ENCODE measurements around the gene LRMDA.

LRMDA gene

DNA sequence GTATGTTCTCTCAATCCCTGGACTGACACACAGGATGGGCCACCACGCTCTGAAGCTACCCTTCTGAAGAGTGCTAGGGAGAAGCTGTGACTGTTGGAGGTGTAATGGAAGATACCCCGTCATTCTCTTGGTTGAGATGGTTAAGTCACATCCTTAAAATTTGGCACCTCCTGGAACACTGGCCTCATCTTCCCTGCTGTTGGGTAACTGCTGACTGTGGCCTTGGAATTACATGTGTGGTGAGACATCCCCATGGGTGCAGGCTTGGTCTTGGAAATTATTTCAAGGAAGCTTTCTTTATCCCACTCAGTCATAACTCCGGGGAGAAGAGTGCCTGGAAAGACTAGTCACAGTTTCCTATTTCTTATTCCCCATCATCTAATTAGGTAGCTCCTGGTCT, 62.0 kb downstream of the LRMDA start:
- no peak for TF ChIP-seq EZH2 (IDR thresholded peaks at IDR 0.05; ENCODE audit: borderline replicate concordance, low read depth, low read length, severe bottlenecking)
- TF ChIP-seq, protein P1, sequence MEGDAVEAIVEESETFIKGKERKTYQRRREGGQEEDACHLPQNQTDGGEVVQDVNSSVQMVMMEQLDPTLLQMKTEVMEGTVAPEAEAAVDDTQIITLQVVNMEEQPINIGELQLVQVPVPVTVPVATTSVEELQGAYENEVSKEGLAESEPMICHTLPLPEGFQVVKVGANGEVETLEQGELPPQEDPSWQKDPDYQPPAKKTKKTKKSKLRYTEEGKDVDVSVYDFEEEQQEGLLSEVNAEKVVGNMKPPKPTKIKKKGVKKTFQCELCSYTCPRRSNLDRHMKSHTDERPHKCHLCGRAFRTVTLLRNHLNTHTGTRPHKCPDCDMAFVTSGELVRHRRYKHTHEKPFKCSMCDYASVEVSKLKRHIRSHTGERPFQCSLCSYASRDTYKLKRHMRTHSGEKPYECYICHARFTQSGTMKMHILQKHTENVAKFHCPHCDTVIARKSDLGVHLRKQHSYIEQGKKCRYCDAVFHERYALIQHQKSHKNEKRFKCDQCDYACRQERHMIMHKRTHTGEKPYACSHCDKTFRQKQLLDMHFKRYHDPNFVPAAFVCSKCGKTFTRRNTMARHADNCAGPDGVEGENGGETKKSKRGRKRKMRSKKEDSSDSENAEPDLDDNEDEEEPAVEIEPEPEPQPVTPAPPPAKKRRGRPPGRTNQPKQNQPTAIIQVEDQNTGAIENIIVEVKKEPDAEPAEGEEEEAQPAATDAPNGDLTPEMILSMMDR (IDR thresholded peaks at IDR 0.05; ENCODE audit: borderline replicate concordance, extremely low read depth, low read length, poor library complexity, severe bottlenecking), result no peak
- H3K4me2 ChIP-seq (ENCODE audit: insufficient read depth, low read length), result no peak overlapping the region
- DNase-seq (no peak), ATAC-seq (ENCODE audit: insufficient read depth, low read depth) (no peak)
- peaks cover 10% of the 10 kb centered on the region for H3K27me3 ChIP-seq (ENCODE audit: insufficient read depth, low read length, poor library complexity)
- H3K9ac ChIP-seq (ENCODE audit: low read depth, low read length), result no peak overlapping the region
- no peaks in the 10 kb centered on the region for H3K36me3 ChIP-seq (ENCODE audit: insufficient read depth, low read length)
- no peaks in the 10 kb centered on the region for H3K9me3 ChIP-seq (ENCODE audit: insufficient read depth, low read length, severe bottlenecking)
- H3K4me3 ChIP-seq (ENCODE audit: low read depth in 1 of 2, low read length in 2 of 2), result no peak overlapping the region
- H4K20me1 ChIP-seq (ENCODE audit: insufficient read depth, low read length), result no peaks in the 10 kb centered on the region
- no peaks in the 10 kb centered on the region for H3K4me1 ChIP-seq (ENCODE audit: insufficient read depth, low read length)
- H3K27ac ChIP-seq (ENCODE audit: low read length), result no peak overlapping the region
- no peak overlapping the region for H2AFZ ChIP-seq (ENCODE audit: low read depth, low read length)
- H3K79me2 ChIP-seq (ENCODE audit: insufficient read depth, low read length), result no peaks in the 10 kb centered on the region

- Histone ChIP-seq H3K4me2 (ENCODE audit: insufficient read depth, low read length) (no peak overlapping the region), H2AFZ (ENCODE audit: low read depth, low read length) (no peak overlapping the region), H3K27me3 (ENCODE audit: insufficient read depth, low read length, poor library complexity) (peaks cover 10% of the 10 kb centered on the region), H4K20me1 (ENCODE audit: insufficient read depth, low read length) (no peaks in the 10 kb centered on the region), H3K9ac (ENCODE audit: low read depth, low read length) (no peak overlapping the region), H3K4me3 (ENCODE audit: low read depth in 1 of 2, low read length in 2 of 2) (no peak overlapping the region), H3K9me3 (ENCODE audit: insufficient read depth, low read length, severe bottlenecking) (no peaks in the 10 kb centered on the region), H3K4me1 (ENCODE audit: insufficient read depth, low read length) (no peaks in the 10 kb centered on the region), H3K79me2 (ENCODE audit: insufficient read depth, low read length) (no peaks in the 10 kb centered on the region), H3K27ac (ENCODE audit: low read length) (no peak overlapping the region), H3K36me3 (ENCODE audit: insufficient read depth, low read length) (no peaks in the 10 kb centered on the region)
- DNase-seq (no peak), ATAC-seq (ENCODE audit: insufficient read depth, low read depth) (no peak)
- TF ChIP-seq EZH2 (IDR thresholded peaks at IDR 0.05; ENCODE audit: borderline replicate concordance, low read depth, low read length, severe bottlenecking), result no peak
Measured at GRCh38 chr10:75495434-75496190, 64.2 kb downstream of the LRMDA start.

DNA sequence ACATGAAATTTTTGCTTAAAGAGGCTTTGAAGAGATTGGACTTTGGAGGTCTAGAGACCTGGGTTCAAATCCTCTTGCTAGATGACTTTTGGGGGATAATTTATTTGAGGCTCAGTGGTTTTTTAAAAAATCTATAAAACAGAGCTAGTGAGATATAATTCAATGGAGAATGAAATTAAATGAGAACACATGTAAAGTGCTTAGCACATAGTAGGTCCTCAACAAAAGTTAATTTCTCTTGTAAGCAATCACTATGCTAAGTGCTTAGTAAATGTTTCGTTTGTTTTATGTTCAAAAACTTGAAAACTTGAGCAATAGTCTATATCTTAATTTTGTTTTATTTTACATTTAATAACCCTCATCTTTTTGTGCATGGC, 64.8 kb downstream of the LRMDA start:
- DNase-seq, result no peak
- Histone ChIP-seq H3K36me3 (ENCODE audit: insufficient read depth, low read length) (no peaks in the 10 kb centered on the region), H3K4me3 (ENCODE audit: low read depth in 1 of 2, low read length in 2 of 2) (no peak overlapping the region), H3K79me2 (ENCODE audit: insufficient read depth, low read length) (no peaks in the 10 kb centered on the region), H4K20me1 (ENCODE audit: insufficient read depth, low read length) (no peaks in the 10 kb centered on the region), H3K27me3 (ENCODE audit: insufficient read depth, low read length, poor library complexity) (peaks cover 10% of the 10 kb centered on the region), H2AFZ (ENCODE audit: low read depth, low read length) (no peak overlapping the region), H3K9me3 (ENCODE audit: insufficient read depth, low read length, severe bottlenecking) (no peaks in the 10 kb centered on the region), H3K27ac (ENCODE audit: low read length) (no peak overlapping the region), H3K4me2 (ENCODE audit: insufficient read depth, low read length) (no peak overlapping the region), H3K9ac (ENCODE audit: low read depth, low read length) (no peak overlapping the region), H3K4me1 (ENCODE audit: insufficient read depth, low read length) (no peaks in the 10 kb centered on the region)
- ATAC-seq (ENCODE audit: insufficient read depth, low read depth), result no peak
- no peak for TF ChIP-seq EZH2 (IDR thresholded peaks at IDR 0.05; ENCODE audit: borderline replicate concordance, low read depth, low read length, severe bottlenecking)
- TF ChIP-seq, protein P1 (IDR thresholded peaks at IDR 0.05; ENCODE audit: borderline replicate concordance, extremely low read depth, low read length, poor library complexity, severe bottlenecking), result no peak

DNA sequence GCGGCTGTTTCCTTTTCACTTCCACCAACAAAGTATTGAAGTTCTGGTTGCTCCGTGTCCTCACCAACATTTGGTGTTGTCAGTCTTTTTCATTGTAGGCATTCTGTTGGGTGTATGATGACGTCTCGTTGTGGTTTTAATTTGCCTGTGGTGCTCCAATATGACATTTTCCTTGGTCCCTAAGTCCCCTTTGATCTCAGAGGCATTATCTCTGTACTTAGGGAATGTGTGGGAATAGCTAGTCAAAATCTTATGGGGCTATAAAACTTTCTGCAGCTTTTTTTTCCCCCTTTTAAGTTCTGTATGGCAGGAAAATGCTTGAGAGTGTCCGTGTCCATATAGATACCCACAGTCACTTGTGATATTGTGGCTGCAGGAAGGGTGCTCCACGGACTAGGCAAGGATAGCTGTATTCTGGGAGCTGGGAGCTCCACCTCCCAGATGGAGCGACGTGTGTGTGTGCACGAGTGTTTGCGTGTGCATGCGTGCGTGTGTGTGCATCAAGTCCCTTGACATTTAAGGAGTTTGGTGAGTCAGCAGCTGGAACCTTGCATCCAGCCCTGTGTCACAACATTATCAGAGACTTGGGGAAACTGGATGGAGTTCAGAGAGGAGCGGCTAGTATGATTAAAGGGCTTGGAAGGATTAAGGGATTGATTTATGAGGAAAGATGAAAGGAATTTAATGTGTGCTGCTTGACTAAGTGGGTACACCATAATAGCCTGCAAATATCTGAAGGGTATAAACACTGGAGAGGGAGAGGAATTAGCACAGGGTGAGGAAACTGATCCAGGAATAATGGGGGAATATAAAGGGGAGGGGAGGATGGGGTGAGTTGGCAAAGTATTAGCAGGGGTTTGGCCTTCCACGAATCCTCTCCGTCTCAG, 66.8 kb downstream of the LRMDA start:
- TF ChIP-seq EZH2 (IDR thresholded peaks at IDR 0.05; ENCODE audit: borderline replicate concordance, low read depth, low read length, severe bottlenecking), result no peak
- TF ChIP-seq, protein P1 (IDR thresholded peaks at IDR 0.05; ENCODE audit: borderline replicate concordance, extremely low read depth, low read length, poor library complexity, severe bottlenecking), result no peak
- no peaks in the 10 kb centered on the region for H3K4me1 ChIP-seq (ENCODE audit: insufficient read depth, low read length)

More for the DNA sequence above, 66.8 kb downstream of the LRMDA start:
- DNase-seq, result no peak
- Histone ChIP-seq H3K36me3 (ENCODE audit: insufficient read depth, low read length) (no peaks in the 10 kb centered on the region), H3K4me2 (ENCODE audit: insufficient read depth, low read length) (no peak overlapping the region), H3K79me2 (ENCODE audit: insufficient read depth, low read length) (no peaks in the 10 kb centered on the region), H3K27me3 (ENCODE audit: insufficient read depth, low read length, poor library complexity) (peaks cover 2% of the 10 kb centered on the region), H4K20me1 (ENCODE audit: insufficient read depth, low read length) (no peaks in the 10 kb centered on the region), H3K4me3 (ENCODE audit: low read depth in 1 of 2, low read length in 2 of 2) (no peak overlapping the region), H3K27ac (ENCODE audit: low read length) (no peak overlapping the region), H2AFZ (ENCODE audit: low read depth, low read length) (no peak overlapping the region), H3K9me3 (ENCODE audit: insufficient read depth, low read length, severe bottlenecking) (no peaks in the 10 kb centered on the region), H3K9ac (ENCODE audit: low read depth, low read length) (no peak overlapping the region)
- no peak for ATAC-seq (ENCODE audit: insufficient read depth, low read depth)

All from DND-41 (cell line).